GM23248 (cell line): Measurements from ENCODE around the gene AFG3L2. TPM values are rescaled to one million over a fixed set of nuclear protein-coding genes. Genes with fewer than 3 reads are reported as not detected.

Experiments used
- DNase-seq: peaks from one replicate; pipeline ENCODE4 v3.0.0-alpha.2; 2015
- H2AFZ ChIP-seq: fragments of 200-600 bp; sonication (generic); 2 replicates; pipeline ENCODE4 v1.6.1; 2016; ENCODE audit warnings: antibody characterized with exemption
- H3F3A ChIP-seq: fragments of 200-600 bp; sonication (generic); 2 replicates; pipeline ENCODE4 v1.6.1; 2016; ENCODE audit warnings: mild to moderate bottlenecking, antibody characterized with exemption, mixed run types; ENCODE audit not compliant: insufficient read depth
- H3K27ac ChIP-seq: fragments of 200-600 bp; sonication (generic); 2 replicates; pipeline ENCODE4 v1.5.1; 2016; ENCODE audit warnings: mild to moderate bottlenecking
- H3K27me3 ChIP-seq: fragments of 200-600 bp; sonication (generic); replicated peaks from 2 replicates; pipeline ENCODE4 v1.6.1; 2016; ENCODE audit warnings: mild to moderate bottlenecking; ENCODE audit not compliant: insufficient read depth
- H3K36me3 ChIP-seq: fragments of 200-600 bp; sonication (generic); 2 replicates; pipeline ENCODE4 v1.6.1; 2016; ENCODE audit warnings: low read depth, mild to moderate bottlenecking
- H3K4me1 ChIP-seq: fragments of 200-600 bp; sonication (generic); 2 replicates; pipeline ENCODE4 v1.6.1; 2016; ENCODE audit warnings: mild to moderate bottlenecking; ENCODE audit not compliant: insufficient read depth
- H3K4me2 ChIP-seq: fragments of 200-600 bp; sonication (generic); one replicate; pipeline ENCODE4 v1.6.1; 2016; ENCODE audit warnings: mild to moderate bottlenecking; ENCODE audit not compliant: unreplicated experiment
- H3K4me3 ChIP-seq: fragments of 200-600 bp; sonication (generic); 2 replicates; pipeline ENCODE4 v1.5.1; 2016; ENCODE audit warnings: mild to moderate bottlenecking
- H3K79me2 ChIP-seq: fragments of 200-600 bp; sonication (generic); 2 replicates; pipeline ENCODE4 v1.6.1; 2016; ENCODE audit warnings: mild to moderate bottlenecking; ENCODE audit not compliant: insufficient read depth
- H3K9ac ChIP-seq: fragments of 200-600 bp; sonication (generic); 2 replicates; pipeline ENCODE4 v1.6.1; 2016; ENCODE audit warnings: mild to moderate bottlenecking
- H3K9me2 ChIP-seq: fragments of 200-600 bp; sonication (generic); 2 replicates; pipeline ENCODE4 v1.6.1; 2016; ENCODE audit warnings: mixed run types, mild to moderate bottlenecking, moderate library complexity; ENCODE audit not compliant: insufficient read depth
- H3K9me3 ChIP-seq: fragments of 200-600 bp; sonication (generic); one replicate; pipeline ENCODE4 v1.6.1; 2017; ENCODE audit warnings: low read depth
- H4K20me1 ChIP-seq: fragments of 200-600 bp; sonication (generic); 2 replicates; pipeline ENCODE4 v1.6.0; 2016; ENCODE audit not compliant: insufficient read depth
- EZH2 ChIP-seq: fragments of 200-600 bp; sonication (generic); IDR thresholded peaks from 2 replicates; pipeline ENCODE4 v1.6.1; 2018; ENCODE audit warnings: antibody characterized with exemption, mild to moderate bottlenecking; ENCODE audit not compliant: insufficient read depth, poor library complexity, severe bottlenecking
- EZH2phosphoT487 ChIP-seq: fragments of 200-600 bp; sonication (generic); IDR thresholded peaks from 2 replicates; pipeline ENCODE4 v1.6.1; 2018; ENCODE audit warnings: antibody characterized with exemption, moderate library complexity, mild to moderate bottlenecking, low read depth; ENCODE audit not compliant: insufficient read depth
- WGBS, 2 experiments: methylation state at CpG; one replicate each; pipeline ENCODE4 v1.1.6; 2015 to 2017; ENCODE audit warnings: low lambda C conversion rate in 2 of 2, low coverage in 1 of 2; ENCODE audit errors: missing lambda C conversion rate in 2 of 2; 5-methylcytosine and 5-hydroxymethylcytosine counted together
- in situ Hi-C: fragments of 300-500 bp; cut with MboI; formaldehyde crosslinking; loops from 2 replicates; pipeline ENCODE4 v1.15.0; 2020
- polyA plus RNA-seq: library from polyadenylated mRNA; unstranded; fragments of >200 nt; fragmentation: Nextera tagmentation; extraction: Ambion mirVana; gene quantifications from 2 replicates; pipeline ENCODE4 v1.2.1, GENCODE V29; 2016
- total RNA-seq: library from RNA; depleted of rRNA; stranded (reverse); fragments of >200 nt; shearing (Covaris generic); gene quantifications from 2 replicates; pipeline ENCODE4 v1.2.3, GENCODE V29; 2014

The AFG3L2 gene
- total and polyA plus RNA-seq, 2 experiments from 2014 or later = 28.1 to 40.6 TPM

- H2AFZ ChIP-seq = no peak overlapping the region
- H3K9ac ChIP-seq = peak overlapping the region; percentile 73
- peak overlapping the region; percentile 98 for H3K27ac ChIP-seq
- peaks cover 92% of the 10 kb centered on the region for H3F3A ChIP-seq
- 5 to 15% methylated on average over 5 of the region's 5 CpGs for WGBS, 2 experiments
- H3K36me3 ChIP-seq = peaks cover 77% of the 10 kb centered on the region
- peaks cover 100% of the 10 kb centered on the region for H3K79me2 ChIP-seq
- peak overlapping the region; percentile 34 for H3K4me3 ChIP-seq
- peak; percentile 56 for DNase-seq
- H4K20me1 ChIP-seq = peaks cover 17% of the 10 kb centered on the region; the same call in 1 of the 2 replicates
- H3K9me2 ChIP-seq = no peaks in the 10 kb centered on the region
- H3K4me1 ChIP-seq = peaks cover 67% of the 10 kb centered on the region
- H3K4me2 ChIP-seq = peak overlapping the region; percentile 51
- in situ Hi-C loops = no loop called here
- H3K9me3 ChIP-seq = no peaks in the 10 kb centered on the region
- no peaks in the 10 kb centered on the region for H3K27me3 ChIP-seq
- TF ChIP-seq EZH2 (no peak), EZH2phosphoT487 (no peak)
Observed at GRCh38 chr18:12315911-12316310, 61.1 kb downstream of the AFG3L2 start.

DNA sequence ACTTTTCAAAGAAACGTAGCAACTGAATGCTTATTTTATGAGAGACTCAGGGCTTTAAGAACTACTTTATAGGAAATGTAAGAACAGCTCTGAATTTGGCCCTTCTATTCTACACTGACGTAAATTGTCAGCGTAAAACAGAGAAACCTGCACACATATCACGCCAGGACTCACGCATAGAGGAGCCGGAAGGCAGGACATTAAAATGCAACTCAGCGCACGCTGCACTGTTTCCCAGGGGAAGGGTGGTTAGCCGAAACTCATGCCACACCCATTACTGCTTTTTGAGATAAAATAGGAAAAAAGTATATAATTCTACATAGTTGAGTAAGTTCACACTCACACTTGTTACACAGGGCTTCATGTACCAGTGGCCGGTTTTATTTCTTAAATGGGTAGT is 61.5 kb downstream of the AFG3L2 start:
- Histone ChIP-seq H3K9ac (peak overlapping the region; percentile 73), H4K20me1 (peaks cover 13% of the 10 kb centered on the region; the same call in 1 of the 2 replicates), H3K9me2 (no peaks in the 10 kb centered on the region), H3K4me3 (peak overlapping the region; percentile 34), H3K36me3 (peaks cover 77% of the 10 kb centered on the region), H3K79me2 (peaks cover 100% of the 10 kb centered on the region), H3K27me3 (no peaks in the 10 kb centered on the region), H3K9me3 (no peaks in the 10 kb centered on the region), H3K4me1 (peaks cover 72% of the 10 kb centered on the region), H2AFZ (no peak overlapping the region), H3F3A (peaks cover 91% of the 10 kb centered on the region), H3K4me2 (peak overlapping the region; percentile 51), H3K27ac (peak overlapping the region; percentile 98)
- WGBS, 2 experiments = 12 to 13% methylated on average over 10 of the region's 10 CpGs
- DNase-seq = peak; percentile 79
- TF ChIP-seq EZH2 (no peak), EZH2phosphoT487 (no peak)
- in situ Hi-C loops = no loop called here

- Histone ChIP-seq H2AFZ (no peak overlapping the region), H3F3A (peaks cover 94% of the 10 kb centered on the region), H3K27me3 (no peaks in the 10 kb centered on the region), H3K9me3 (no peaks in the 10 kb centered on the region), H3K36me3 (peaks cover 81% of the 10 kb centered on the region), H3K9me2 (no peaks in the 10 kb centered on the region), H3K9ac (peak overlapping the region; percentile 73), H4K20me1 (peaks cover 12% of the 10 kb centered on the region; the same call in 1 of the 2 replicates), H3K4me2 (peak overlapping the region; percentile 51), H3K79me2 (peaks cover 100% of the 10 kb centered on the region), H3K4me1 (peaks cover 77% of the 10 kb centered on the region), H3K4me3 (peak overlapping the region; percentile 34), H3K27ac (peak overlapping the region; percentile 98)
- in situ Hi-C loops = no loop called here
- WGBS, 2 experiments = 86 to 95% methylated on average over 1 of the region's 1 CpG
- no peak for DNase-seq
- TF ChIP-seq EZH2 (no peak), EZH2phosphoT487 (no peak)
Observed at GRCh38 chr18:12314591-12315305, 62.3 kb downstream of the AFG3L2 start.

GRCh38 chr18:12313530-12314245 is 63.3 kb downstream of the AFG3L2 start:
- no peaks in the 10 kb centered on the region for H3K9me2 ChIP-seq
- peak overlapping the region; percentile 73 for H3K9ac ChIP-seq
- H3K4me3 ChIP-seq = peak overlapping the region; percentile 34
- DNase-seq = peak; percentile 51
- TF ChIP-seq EZH2 (no peak), EZH2phosphoT487 (no peak)
- peak overlapping the region; percentile 98 for H3K27ac ChIP-seq
- H4K20me1 ChIP-seq = peaks cover 17% of the 10 kb centered on the region; the same call in 1 of the 2 replicates
- no peaks in the 10 kb centered on the region for H3K27me3 ChIP-seq
- no peak overlapping the region for H2AFZ ChIP-seq
- no peaks in the 10 kb centered on the region for H3K9me3 ChIP-seq
- in situ Hi-C loops = no loop called here
- H3K36me3 ChIP-seq = peaks cover 84% of the 10 kb centered on the region
- H3K79me2 ChIP-seq = peaks cover 100% of the 10 kb centered on the region
- 53 to 59% methylated on average over 5 of the region's 5 CpGs for WGBS, 2 experiments
- peaks cover 92% of the 10 kb centered on the region for H3F3A ChIP-seq
- H3K4me1 ChIP-seq = peaks cover 78% of the 10 kb centered on the region
- peak overlapping the region; percentile 51 for H3K4me2 ChIP-seq
